Measurements from ENCODE around the gene TCEAL7.
"Not testable (repeated sequence)": the region's sequence is repeated elsewhere in the genome, so short reads cannot be mapped to it uniquely, and the experiment has no call there.

Gene TCEAL7

DNA sequence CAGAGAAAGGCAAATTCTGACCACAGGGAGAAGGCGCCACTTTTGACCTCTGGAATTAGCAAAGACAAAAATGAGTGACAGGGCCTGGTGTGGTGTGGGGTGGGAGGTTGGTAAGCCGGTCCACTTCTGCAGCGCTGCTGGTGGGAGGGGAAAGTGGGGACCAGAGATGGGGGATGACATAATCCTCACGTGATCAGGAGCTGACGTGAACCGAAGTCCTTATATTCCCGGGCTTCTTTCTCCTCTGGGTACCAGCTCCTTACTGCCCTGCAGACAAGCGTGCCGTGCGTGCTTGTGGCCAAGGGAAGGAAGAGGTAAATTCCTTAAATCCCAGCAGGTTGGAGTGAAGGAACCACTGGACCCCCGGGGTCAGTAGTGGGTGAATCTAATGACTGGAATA, at the start of gene TCEAL7:
TCEAL7 (plus strand) TSS at position 249 of the 400 bp plus-strand sequence. CDS start 1,165 bp downstream, outside the sequence.
- FAIRE-seq: no peak

- no peak for FAIRE-seq
These were observed 36.9 kb upstream of the TCEAL7 start for GRCh38 chrX:103293118-103293517.

GRCh38 chrX:103304705-103305104, 25.3 kb upstream of the TCEAL7 start:
- FAIRE-seq: no peak

DNA sequence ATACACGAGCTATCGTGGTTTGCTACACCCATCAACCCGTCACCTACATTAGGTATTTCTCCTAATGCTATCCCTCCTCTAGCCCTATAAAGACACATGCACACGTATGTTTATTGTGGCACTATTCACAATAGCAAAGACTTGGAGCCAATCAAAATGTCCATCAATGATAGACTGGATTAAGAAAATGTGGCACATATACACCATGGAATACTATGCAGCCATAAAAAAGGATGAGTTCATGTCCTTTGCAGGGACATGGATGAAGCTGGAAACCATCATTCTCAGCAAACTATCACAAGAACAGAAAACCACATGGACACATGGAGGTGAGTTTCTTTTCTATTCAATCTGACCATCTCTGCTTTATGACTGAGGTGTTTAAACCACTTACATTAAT, 24.4 kb upstream of the TCEAL7 start:
- FAIRE-seq: not testable (repeated sequence)

DNA sequence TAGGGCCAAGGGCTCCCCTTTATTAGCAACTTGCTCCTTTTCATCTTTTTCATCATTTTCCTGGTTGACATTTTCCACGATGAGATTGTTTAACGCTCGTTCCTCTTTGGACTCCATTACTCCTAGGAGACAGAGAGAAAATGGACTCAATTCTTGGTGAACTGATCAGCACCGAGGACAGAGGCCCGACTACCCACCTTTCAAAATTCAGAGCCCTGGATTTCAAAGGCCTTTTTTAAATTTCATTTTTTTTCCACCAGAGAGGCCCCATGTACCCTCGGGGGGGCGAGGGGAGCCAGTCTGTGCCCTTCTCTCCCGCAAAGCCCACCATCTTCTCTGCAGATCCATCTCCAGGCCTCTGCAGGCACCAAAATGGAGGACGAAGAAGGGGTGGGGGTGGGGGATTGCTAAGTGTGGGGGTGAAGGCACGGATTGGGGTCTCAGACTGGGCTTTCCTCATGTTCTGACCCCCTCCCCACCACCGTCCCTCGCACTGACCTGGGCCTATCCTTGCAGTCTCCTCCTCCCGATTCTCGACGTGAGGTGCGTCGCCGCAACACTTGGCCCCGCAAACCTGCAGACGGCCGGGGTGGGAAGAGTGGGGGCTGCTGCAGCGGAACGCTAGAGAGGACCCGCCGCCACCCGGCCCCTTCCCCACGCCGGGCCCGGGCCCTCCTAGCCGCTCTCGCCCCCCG, 20.0 kb upstream of the TCEAL7 start:
- FAIRE-seq: no peak

- no peak for FAIRE-seq
These were observed 19.3 kb upstream of the TCEAL7 start, which contains the start of gene BEX2 for GRCh38 chrX:103310555-103311398. Gene BEX2 (minus strand): TSS chrX:103310990. CDS start chrX:103309976, 1,014 bp downstream.

DNA sequence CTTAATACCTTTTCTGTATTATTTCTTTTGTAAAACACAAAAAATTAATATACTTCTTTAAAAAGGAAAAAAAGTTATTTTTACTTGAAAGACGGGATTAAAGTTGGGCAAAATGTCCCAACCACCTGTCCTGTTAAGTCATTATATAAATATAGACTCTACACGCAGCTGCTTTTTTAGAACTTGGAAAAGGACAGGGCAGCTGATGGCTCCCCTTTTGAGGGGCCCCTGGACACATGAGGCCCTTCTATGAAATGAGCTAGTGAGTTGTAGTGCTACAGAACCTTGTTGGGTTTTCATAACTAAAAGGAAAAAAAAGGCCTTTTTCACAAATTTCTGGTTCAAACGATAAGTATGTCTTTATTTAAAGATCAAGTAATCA, 18.6 kb upstream of the TCEAL7 start:
- FAIRE-seq: no peak

DNA sequence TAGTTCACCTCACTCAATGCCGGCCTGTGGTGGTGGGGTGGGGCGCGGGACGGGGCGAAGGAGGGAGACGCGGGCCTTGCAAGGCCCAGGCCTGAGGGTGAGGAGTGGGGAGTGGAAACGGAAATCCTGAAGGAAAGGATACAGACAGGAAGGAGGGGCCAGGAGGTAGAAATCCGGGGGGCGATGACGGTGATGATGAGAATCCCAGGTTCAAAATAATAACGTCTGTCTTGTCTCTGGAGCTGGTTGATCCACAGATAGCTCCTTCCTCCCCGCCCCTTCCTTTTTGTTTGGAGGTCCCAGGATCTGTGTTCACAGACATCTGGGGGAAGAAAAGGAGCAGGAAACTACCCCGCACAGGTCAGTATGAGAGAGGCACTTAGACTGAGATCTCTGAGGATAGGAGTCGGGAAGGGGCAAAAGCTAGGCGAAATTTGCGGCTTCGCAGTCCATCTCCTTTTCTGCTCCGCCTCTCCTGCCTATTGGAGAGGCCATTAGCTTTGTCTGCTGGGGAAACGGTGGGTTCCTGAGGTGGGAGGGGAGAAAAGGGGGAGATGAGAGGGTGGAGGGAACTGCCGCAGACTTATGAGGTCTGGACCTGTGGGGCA, 746 bp downstream of the TCEAL7 start:
- FAIRE-seq: no peak

GRCh38 chrX:103338663-103339062, 8.6 kb downstream of the TCEAL7 start:
- FAIRE-seq: no peak

DNA sequence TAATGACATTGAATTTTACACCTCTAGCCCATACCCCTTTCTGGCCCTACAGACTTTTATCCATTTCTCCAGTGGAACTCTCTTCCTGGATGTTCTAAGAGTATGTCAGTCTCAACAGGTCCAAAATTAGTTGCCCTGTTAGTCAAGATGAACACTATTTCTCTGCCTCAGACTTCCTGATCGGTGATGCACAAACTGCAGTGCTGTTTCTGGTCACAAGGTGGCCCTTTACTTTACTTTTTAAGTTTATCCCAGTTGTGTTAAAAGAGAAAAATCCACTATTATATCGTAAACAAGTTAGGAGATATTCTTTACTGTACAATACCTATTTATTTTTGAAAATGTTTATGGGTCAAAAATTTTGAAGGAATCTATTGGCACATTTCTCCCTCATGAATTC, 13.1 kb downstream of the TCEAL7 start:
- peak; percentile 57 for FAIRE-seq

DNA sequence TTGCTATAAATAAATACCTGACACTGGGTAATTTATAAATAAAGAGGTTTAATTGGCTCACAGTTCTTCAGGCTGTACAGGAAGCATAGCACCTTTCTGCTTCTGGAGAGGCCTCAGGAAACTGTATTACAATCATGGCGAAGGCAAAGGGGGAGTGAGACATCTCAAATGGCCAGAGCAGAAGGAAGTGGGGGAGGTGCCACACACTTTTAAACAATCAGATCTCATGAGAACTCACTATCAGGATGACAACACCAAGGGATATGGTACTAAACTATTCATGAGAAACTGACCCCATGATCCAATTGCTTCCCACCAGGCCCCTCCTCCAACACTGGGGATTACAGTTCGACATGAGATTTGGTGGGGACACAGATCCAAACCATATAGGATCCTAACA, 14.6 kb downstream of the TCEAL7 start:
- no peak for FAIRE-seq

GRCh38 chrX:103347682-103348397, 17.8 kb downstream of the TCEAL7 start:
- no peak for FAIRE-seq

DNA sequence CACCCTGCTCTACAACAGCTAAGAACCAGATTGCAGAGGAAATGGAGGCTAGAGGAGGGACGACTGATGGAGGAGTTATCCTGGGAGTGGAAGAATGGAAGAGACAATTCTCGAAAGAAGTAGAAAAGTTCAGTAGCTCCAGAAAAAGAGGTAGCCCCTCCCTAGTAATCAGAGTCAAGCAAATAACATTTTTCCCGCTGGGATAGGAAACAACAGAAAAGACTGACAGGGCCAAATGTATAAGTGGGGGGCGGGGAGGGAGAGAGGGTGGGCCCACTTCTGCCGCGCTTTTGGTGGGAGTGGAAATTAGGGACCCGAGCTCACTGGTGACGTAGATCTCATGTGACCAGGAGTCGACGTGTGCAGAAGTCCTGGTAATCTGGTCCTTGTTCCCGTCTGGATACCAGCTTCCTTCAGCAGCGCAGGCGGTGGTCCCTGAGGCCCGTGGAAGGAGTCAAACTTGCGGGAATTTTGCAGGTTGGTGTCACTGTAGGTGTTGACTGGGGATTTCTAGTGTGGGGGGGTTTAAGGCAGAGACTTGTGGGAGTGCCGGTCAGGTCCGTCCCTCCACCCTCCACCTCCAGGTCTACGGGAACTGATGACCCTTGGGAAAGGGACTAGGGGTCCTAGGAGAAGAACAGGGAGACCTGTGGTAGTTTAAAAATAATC, 26.2 kb downstream of the TCEAL7 start, which contains the start of gene TCEAL9:
TCEAL9 (plus strand) TSS at position 377 of the 669 bp plus-strand sequence. CDS start 1,179 bp downstream, outside the sequence.
- no peak for FAIRE-seq

- no peak for FAIRE-seq
These were observed 26.8 kb downstream of the TCEAL7 start for GRCh38 chrX:103356858-103357257.

DNA sequence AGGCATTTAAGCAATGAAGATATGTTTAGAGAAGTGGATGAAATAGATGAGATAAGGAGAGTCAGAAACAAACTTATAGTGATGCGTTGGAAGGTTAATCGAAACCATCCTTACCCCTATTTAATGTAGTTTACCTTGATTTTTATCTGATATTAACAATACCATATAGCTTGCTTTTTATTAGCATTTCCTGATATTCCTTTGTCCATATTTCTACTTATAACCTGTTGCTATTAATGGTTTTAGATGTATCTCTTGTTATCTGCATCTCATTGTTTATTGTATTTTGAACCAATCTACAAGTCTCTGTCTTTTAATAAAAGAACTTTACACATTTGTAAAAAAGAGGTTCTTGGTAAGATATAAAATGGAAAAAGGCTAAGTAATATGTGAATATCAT, 27.8 kb downstream of the TCEAL7 start:
- no peak for FAIRE-seq

GRCh38 chrX:103359605-103360004, 29.6 kb downstream of the TCEAL7 start:
- FAIRE-seq: not testable (repeated sequence)

- no peak for FAIRE-seq
These were observed 30.1 kb downstream of the TCEAL7 start for GRCh38 chrX:103360092-103360491.

DNA sequence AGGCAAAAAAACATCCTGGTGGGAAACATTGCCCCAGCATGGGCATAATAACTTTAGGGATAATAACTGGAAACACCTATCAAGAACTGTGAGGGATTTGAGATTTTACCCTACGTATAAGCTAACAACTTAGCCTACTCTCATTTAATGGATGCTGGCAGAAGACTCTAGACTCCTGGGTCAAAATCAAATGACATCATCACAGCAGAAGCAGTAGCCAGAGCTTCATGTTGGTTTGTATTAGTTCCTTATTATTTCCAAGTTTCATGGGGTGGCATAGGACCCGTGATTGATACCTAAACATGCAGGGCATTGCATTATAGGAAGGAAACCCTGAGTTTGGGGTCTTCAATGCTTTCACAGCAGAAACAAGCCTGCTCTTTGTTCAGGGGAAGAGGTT, 30.9 kb downstream of the TCEAL7 start:
- FAIRE-seq: no peak

DNA sequence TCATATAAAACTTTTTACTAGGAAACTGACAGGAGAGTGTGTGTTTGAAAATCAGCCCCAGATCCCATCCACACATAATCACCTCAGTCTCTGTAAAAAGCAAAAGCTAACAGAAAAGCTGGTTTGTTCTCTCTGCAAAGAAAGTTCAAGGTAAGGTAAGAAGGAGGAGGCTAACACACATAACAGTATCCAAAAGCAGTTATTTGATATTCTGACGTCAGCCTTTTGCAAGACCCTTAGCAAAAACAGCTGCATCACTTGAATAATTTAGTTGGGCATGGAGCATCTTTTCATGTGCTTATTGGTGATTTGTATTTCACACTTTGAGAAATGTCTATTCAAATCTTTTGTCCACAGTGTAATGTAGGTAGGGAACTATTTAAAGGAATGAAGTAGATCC, 31.8 kb downstream of the TCEAL7 start:
- no peak for FAIRE-seq

DNA sequence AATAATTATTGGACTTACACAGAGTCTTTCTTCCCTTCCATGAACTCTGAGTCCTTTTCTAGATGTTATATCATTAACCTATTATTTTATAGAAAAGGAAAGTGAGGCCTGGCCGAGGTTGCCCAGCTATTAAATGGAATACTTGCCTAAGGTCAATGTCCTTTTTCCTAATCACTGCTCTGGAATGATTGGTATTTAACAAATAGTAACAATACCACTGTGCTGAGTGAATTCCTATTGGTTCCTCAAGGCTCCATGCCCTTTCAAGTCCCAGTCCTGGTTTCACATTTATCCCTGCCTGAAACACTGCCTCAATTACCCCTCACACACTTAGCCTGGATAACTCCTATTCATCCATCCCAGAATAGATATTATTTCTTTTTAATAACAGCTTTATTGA, 32.4 kb downstream of the TCEAL7 start:
- no peak for FAIRE-seq

DNA sequence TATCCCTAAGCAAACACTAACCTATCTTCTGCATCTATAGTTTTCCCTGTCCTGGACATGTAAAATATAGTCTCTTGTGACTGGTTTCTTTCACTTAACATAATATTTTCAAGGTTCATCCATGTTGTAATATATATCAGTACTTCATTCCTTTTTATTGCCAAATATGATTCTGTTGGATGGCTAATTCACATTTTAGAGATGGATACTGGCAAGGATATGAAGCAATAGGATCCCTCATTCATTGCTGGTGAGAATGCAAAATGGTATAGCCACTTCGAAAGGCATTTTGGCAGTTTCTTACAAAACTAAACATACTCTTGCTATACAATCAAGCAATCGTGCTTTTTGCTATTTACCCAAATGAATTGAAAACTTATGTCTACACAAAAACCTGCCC, 33.0 kb downstream of the TCEAL7 start:
- no peak for FAIRE-seq

GRCh38 chrX:103367502-103367901, 37.5 kb downstream of the TCEAL7 start:
- FAIRE-seq: no peak

All from TTC549 (cell line).